GM12878 (cell line): Measurements from ENCODE around the gene RASAL1. TPM values are rescaled to one million over a fixed set of nuclear protein-coding genes. Genes with fewer than 3 reads are reported as not detected.

Experiments
- ATAC-seq: fragments of 200-7000 bp; cut with Tn5 transposase; 3 replicates; pipeline ENCODE4 v1.9.1; 2020; ENCODE audit warnings: mild to moderate bottlenecking, moderate library complexity
- BruUV-seq: library from RNA; stranded (reverse); fragments of 400-500 nt; replicated peaks from 2 replicates; lab custom pipeline; 2021; lab: Mats Ljungman, UMichigan
- CTCF ChIA-PET: fragments of 300-600 bp; sonication (Branson Sonifier 250); formaldehyde crosslinking; extraction: SDS; loops from one replicate; lab custom pipeline; 2021; ENCODE audit warnings: inconsistent platforms; lab: Yijun Ruan, JAX
- POLR2A ChIA-PET: fragments of 350-600 bp; formaldehyde crosslinking; extraction: SDS; loops from one replicate; lab custom pipeline; 2021; ENCODE audit warnings: inconsistent platforms; lab: Charles Lee
- RAD21 ChIA-PET: fragments of 300-600 bp; sonication (Branson Sonifier 250); formaldehyde crosslinking; loops from one replicate; lab custom pipeline; 2023; ENCODE audit warnings: antibody characterized with exemption; ENCODE audit not compliant: unreplicated experiment; lab: Charles Lee
- SMC1A ChIA-PET: fragments of 300-600 bp; sonication (Branson Sonifier 250); formaldehyde crosslinking; loops from one replicate; lab custom pipeline; 2023; ENCODE audit not compliant: unreplicated experiment, uncharacterized antibody; lab: Charles Lee
- DNase-seq: peaks from one replicate; pipeline ENCODE4 v3.0.0-alpha.2; 2011; ENCODE audit warnings: low read depth, low spot score
- FAIRE-seq: peaks from 3 replicates; lab custom pipeline; 2011; peaks lifted over from hg19 to GRCh38; lab: Jason Lieb, UNC
- H2AFZ ChIP-seq: 2 replicates; pipeline ENCODE4 v1.6.0; 2011; ENCODE audit warnings: low read depth, low read length, control low read depth; ENCODE audit not compliant: control insufficient read depth
- H3K27ac ChIP-seq: 2 replicates; pipeline ENCODE4 v1.5.1; 2011; ENCODE audit warnings: control low read depth; ENCODE audit not compliant: control insufficient read depth, insufficient read depth
- H3K27me3 ChIP-seq, 2 experiments: replicated peaks in 1 of 2; 2 replicates each; pipeline versions ENCODE4 v1.6.0 to v1.6.1; 2011; ENCODE audit warnings: low read length in 1 of 2; ENCODE audit not compliant: control insufficient read depth in 2 of 2, insufficient read depth in 2 of 2
- H3K36me3 ChIP-seq, 2 experiments: 2 replicates each; pipeline ENCODE4 v1.5.1; 2011; ENCODE audit warnings: low read length in 1 of 2; ENCODE audit not compliant: control insufficient read depth in 2 of 2, insufficient read depth in 2 of 2
- H3K4me1 ChIP-seq: 2 replicates; pipeline ENCODE4 v1.6.1; 2011; ENCODE audit warnings: mild to moderate bottlenecking, low read length, moderate library complexity, mixed read lengths; ENCODE audit not compliant: control insufficient read depth, insufficient read depth
- H3K4me2 ChIP-seq: 2 replicates; pipeline ENCODE4 v1.6.0; 2011; ENCODE audit warnings: control low read depth; ENCODE audit not compliant: control insufficient read depth, insufficient read depth
- H3K4me3 ChIP-seq: fragments of 200-600 bp; sonication (generic); 2 replicates; pipeline ENCODE4 v1.5.1; 2016
- H3K79me2 ChIP-seq: 2 replicates; pipeline ENCODE4 v1.6.0; 2011; ENCODE audit warnings: low read length; ENCODE audit not compliant: control insufficient read depth, insufficient read depth
- H3K9ac ChIP-seq: 2 replicates; pipeline ENCODE4 v1.8.0; 2011; ENCODE audit warnings: low read length, control low read depth, mixed read lengths; ENCODE audit not compliant: control insufficient read depth, insufficient read depth
- H3K9me3 ChIP-seq: replicated peaks from 3 replicates; pipeline ENCODE4 v1.5.1; 2011; ENCODE audit warnings: mild to moderate bottlenecking, low read length; ENCODE audit not compliant: control insufficient read depth, insufficient read depth
- H4K20me1 ChIP-seq: 2 replicates; pipeline ENCODE4 v1.6.0; 2011; ENCODE audit not compliant: control insufficient read depth, insufficient read depth
- BACH1 ChIP-seq: fragments of 450-650 bp; IDR thresholded peaks from 2 replicates; pipeline ENCODE4 v1.6.1; 2017; ENCODE audit warnings: mild to moderate bottlenecking, borderline replicate concordance
- E2F4 ChIP-seq: IDR thresholded peaks from 2 replicates; pipeline ENCODE4 v1.6.1; 2012; ENCODE audit warnings: low read depth, low read length, improper control_type of control experiment
- EZH2 ChIP-seq: IDR thresholded peaks from 2 replicates; pipeline ENCODE4 v1.6.1; 2012; ENCODE audit warnings: low read depth, mild to moderate bottlenecking, control low read depth, inconsistent platforms, low read length, borderline replicate concordance; ENCODE audit not compliant: control insufficient read depth
- GATAD2B ChIP-seq: fragments of 450-650 bp; conservative IDR thresholded peaks from 2 replicates; pipeline ENCODE4 v1.6.1; 2017; ENCODE audit warnings: low read depth, mild to moderate bottlenecking, moderate library complexity
- HDGF ChIP-seq: fragments of 450-650 bp; IDR thresholded peaks from 2 replicates; pipeline ENCODE4 v1.6.1; 2016; ENCODE audit warnings: antibody characterized with exemption
- MEF2B ChIP-seq: fragments of 450-650 bp; IDR thresholded peaks from 2 replicates; pipeline ENCODE4 v1.6.1; 2018; ENCODE audit warnings: mild to moderate bottlenecking, moderate library complexity; ENCODE audit not compliant: partially characterized antibody, poor library complexity, severe bottlenecking
- MLLT1 ChIP-seq: fragments of 450-650 bp; IDR thresholded peaks from 2 replicates; pipeline ENCODE4 v1.6.1; 2016; ENCODE audit warnings: mild to moderate bottlenecking
- NFXL1 ChIP-seq: fragments of 450-650 bp; IDR thresholded peaks from 2 replicates; pipeline ENCODE4 v1.6.1; 2017; ENCODE audit warnings: antibody characterized with exemption, mild to moderate bottlenecking, borderline replicate concordance
- NR2F1 ChIP-seq: fragments of 450-650 bp; conservative IDR thresholded peaks from 2 replicates; pipeline ENCODE4 v1.6.1; 2017; ENCODE audit warnings: mild to moderate bottlenecking
- PAX5 ChIP-seq: IDR thresholded peaks from 2 replicates; pipeline ENCODE4 v1.6.1; 2011; ENCODE audit warnings: low read depth, low read length, borderline replicate concordance
- POLR2A ChIP-seq: IDR thresholded peaks from 2 replicates; pipeline ENCODE4 v1.6.1; 2011; ENCODE audit warnings: low read depth, mild to moderate bottlenecking, low read length
- POU2F2 ChIP-seq: IDR thresholded peaks from 3 replicates; pipeline ENCODE4 v1.6.1; 2011; ENCODE audit warnings: low read depth, mild to moderate bottlenecking, low read length, borderline replicate concordance
- RAD21 ChIP-seq: IDR thresholded peaks from 2 replicates; pipeline ENCODE4 v1.6.1; 2011; ENCODE audit warnings: mild to moderate bottlenecking, low read depth, low read length, moderate library complexity; ENCODE audit not compliant: insufficient read depth
- RELA ChIP-seq: fragments of 450-650 bp; IDR thresholded peaks from 2 replicates; pipeline ENCODE4 v1.8.0; 2014; ENCODE audit warnings: borderline replicate concordance; ENCODE audit not compliant: partially characterized antibody
- SIX5 ChIP-seq: IDR thresholded peaks from 2 replicates; pipeline ENCODE4 v1.6.1; 2011; ENCODE audit warnings: mild to moderate bottlenecking, low read depth, low read length, moderate library complexity; ENCODE audit not compliant: severe bottlenecking
- SMARCA5 ChIP-seq: fragments of 450-650 bp; IDR thresholded peaks from 2 replicates; pipeline ENCODE4 v1.6.1; 2017; ENCODE audit warnings: mild to moderate bottlenecking
- TARDBP ChIP-seq: IDR thresholded peaks from 2 replicates; pipeline ENCODE4 v1.6.1; 2016; ENCODE audit warnings: borderline replicate concordance
- YY1 ChIP-seq: IDR thresholded peaks from 2 replicates; pipeline ENCODE4 v1.6.1; 2011; ENCODE audit warnings: low read depth, mild to moderate bottlenecking, low read length
- ZNF217 ChIP-seq: fragments of 450-650 bp; IDR thresholded peaks from 2 replicates; pipeline ENCODE4 v1.6.1; 2017; ENCODE audit warnings: antibody characterized with exemption, mild to moderate bottlenecking
- ZNF24 ChIP-seq: fragments of 450-650 bp; IDR thresholded peaks from 2 replicates; pipeline ENCODE4 v1.6.1; 2017; ENCODE audit warnings: antibody characterized with exemption, mild to moderate bottlenecking
- WGBS: methylation state at CpG from one replicate; pipeline ENCODE4 v1.1.6; 2016; ENCODE audit warnings: low lambda C conversion rate; ENCODE audit not compliant: insufficient replicate concordance, insufficient coverage; ENCODE audit errors: missing lambda C conversion rate; 5-methylcytosine and 5-hydroxymethylcytosine counted together
- in situ Hi-C: fragments of 300-500 bp; cut with MboI; formaldehyde crosslinking; loops from 9 replicates; pipeline ENCODE4 v1.14.3; 2018; ENCODE audit warnings: mixed read lengths
- intact Hi-C: fragments of 100-400 bp; cut with micrococcal nuclease; formaldehyde crosslinking; loops from one replicate; pipeline ENCODE4 v1.14.2; 2022; ENCODE audit not compliant: unreplicated experiment
- polyA plus RNA-seq, 11 experiments: library from polyadenylated mRNA; depleted of rRNA in 4 of 11; unstranded in 6 of 11; stranded (reverse) in 5 of 11; fragments of >200 nt; fragmentation: Nextera tagmentation in 4 of 11; fragmentation: Illumina TruSeq in 1 of 11; extraction: Ambion mirVana in 4 of 11; extraction: Trizol in 1 of 11; gene quantifications; 1 replicate in 1 of 11; 2 replicates in 10 of 11; pipeline versions ENCODE4 v1.2.1 to v1.2.3, GENCODE V29; 2011 to 2016; ENCODE audit warnings: inconsistent platforms in 2 of 11, missing spikeins in 2 of 11, low read depth in 1 of 11
- total RNA-seq, 4 experiments: library from RNA; depleted of rRNA in 3 of 4; stranded (reverse); fragments of >200 nt in 3 of 4; fragmentation: Illumina TruSeq in 1 of 4; extraction: Trizol in 1 of 4; gene quantifications; 2 replicates each; pipeline versions ENCODE4 v1.2.1 to v1.2.3, GENCODE V29; 2013 to 2021
- TF ChIP-seq, protein P1 (sequence below): fragments of 150-350 bp; IDR thresholded peaks from 2 replicates; pipeline ENCODE4 v1.6.1; 2014; ENCODE audit warnings: mild to moderate bottlenecking, low read depth, low read length

RASAL1 gene
- total and polyA plus RNA-seq, 10 of the 15 experiments (the other 5 are each of a cell fraction or from before 2014, with no cell fraction given): 0.12 to 1.0 (median 0.52) TPM; not detected in 6

- Histone ChIP-seq H3K27ac (peak overlapping the region; percentile 68), H3K36me3 (no peaks in the 10 kb centered on the region), H2AFZ (peak overlapping the region; percentile 46), H3K27me3 (no peaks in the 10 kb centered on the region), H3K9me3 (no peaks in the 10 kb centered on the region; the same call in 2 of the 3 replicates), H3K4me1 (peaks cover 50% of the 10 kb centered on the region), H3K79me2 (no peaks in the 10 kb centered on the region), H3K9ac (peak overlapping the region; percentile 5; the same call in 1 of the 2 replicates), H3K4me3 (no peak overlapping the region), H4K20me1 (no peaks in the 10 kb centered on the region), H3K4me2 (peak overlapping the region; percentile 39)
- no TSS peak for BruUV-seq
- ChIA-PET CTCF (interaction anchor here (1.1 to 7.0 kb wide), 9 partner anchors 9 to 109 kb away, joined by 3 to 98 read pairs (median 6); no protein-coding TSS in a partner anchor), RAD21 (interaction anchor here (0.6 to 2.7 kb wide), 11 partner anchors 7 to 86 kb away, joined by 3 to 23 read pairs (median 8); no protein-coding TSS in a partner anchor), POLR2A (interaction anchor here (0.5 to 3.9 kb wide), 10 partner anchors 9 to 166 kb away, joined by 3 to 41 read pairs (median 6); partner anchors contain the start of gene OAS2), SMC1A (interaction anchor here (1.0 to 16.1 kb wide), 9 partner anchors 9 to 96 kb away, joined by 3 to 416 read pairs (median 8); partner anchors contain the start of gene DTX1)
- peak; percentile 64 for DNase-seq
- FAIRE-seq: peak; percentile 78
- intact Hi-C loops (no loop called here), in situ Hi-C loops (no loop called here)
- 29% methylated on average over 13 of the region's 13 CpGs for WGBS
- ATAC-seq: peak; percentile 49
- TF ChIP-seq POU2F2: peak; percentile 65; the same call in 1 of the 3 replicates
- TF ChIP-seq NFXL1: no peak
- TF ChIP-seq GATAD2B: peak; percentile 98
- no peak for TF ChIP-seq RELA
- TF ChIP-seq POLR2A: peak; percentile 54
- peak; percentile 41; the same call in 1 of the 2 replicates for TF ChIP-seq PAX5
- TF ChIP-seq MEF2B: peak; percentile 92
- TF ChIP-seq ZNF24: no peak
- no peak for TF ChIP-seq EZH2
- TF ChIP-seq BACH1: 0 out of 2 replicates have a peak, but pooled peaks have one; percentile 3
- peak; percentile 12; the same call in 1 of the 2 replicates for TF ChIP-seq NR2F1
- TF ChIP-seq TARDBP: no peak
- peak; percentile 93 for TF ChIP-seq HDGF
- no peak for TF ChIP-seq MLLT1
- no peak for TF ChIP-seq ZNF217
- TF ChIP-seq, protein P1, sequence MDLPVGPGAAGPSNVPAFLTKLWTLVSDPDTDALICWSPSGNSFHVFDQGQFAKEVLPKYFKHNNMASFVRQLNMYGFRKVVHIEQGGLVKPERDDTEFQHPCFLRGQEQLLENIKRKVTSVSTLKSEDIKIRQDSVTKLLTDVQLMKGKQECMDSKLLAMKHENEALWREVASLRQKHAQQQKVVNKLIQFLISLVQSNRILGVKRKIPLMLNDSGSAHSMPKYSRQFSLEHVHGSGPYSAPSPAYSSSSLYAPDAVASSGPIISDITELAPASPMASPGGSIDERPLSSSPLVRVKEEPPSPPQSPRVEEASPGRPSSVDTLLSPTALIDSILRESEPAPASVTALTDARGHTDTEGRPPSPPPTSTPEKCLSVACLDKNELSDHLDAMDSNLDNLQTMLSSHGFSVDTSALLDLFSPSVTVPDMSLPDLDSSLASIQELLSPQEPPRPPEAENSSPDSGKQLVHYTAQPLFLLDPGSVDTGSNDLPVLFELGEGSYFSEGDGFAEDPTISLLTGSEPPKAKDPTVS: no peak
- no peak for TF ChIP-seq RAD21
- TF ChIP-seq SMARCA5: 0 out of 2 replicates have a peak, but pooled peaks have one; percentile 14
- TF ChIP-seq E2F4: no peak
- 0 out of 2 replicates have a peak, but pooled peaks have one; percentile 49 for TF ChIP-seq YY1
- no peak for TF ChIP-seq SIX5
These were observed 46.4 kb downstream of the RASAL1 start for GRCh38 chr12:113088971-113089756.
